ENCODE results near the gene CTRB1.
"Not testable (repeated sequence)": the region's sequence is repeated elsewhere in the genome, so short reads cannot be mapped to it uniquely, and the experiment has no call there.

The CTRB1 gene

GRCh38 chr16:75272629-75273028 is 53.8 kb downstream of the CTRB1 start:
- no CpG with 5 or more reads among the region's 10 CpGs for WGBS (ENCODE audit: extremely low coverage, insufficient coverage, low lambda C conversion rate)
- not testable (repeated sequence) for H3K18ac ChIP-seq (ENCODE audit: low read length); H4K8ac ChIP-seq (ENCODE audit: low read depth, low read length); H3K9ac ChIP-seq (ENCODE audit: low read length); H3K4me1 ChIP-seq (ENCODE audit: control insufficient read depth, low read depth, low read length); H3K27me3 ChIP-seq (ENCODE audit: insufficient read depth, low read length, poor library complexity); H3K79me1 ChIP-seq (ENCODE audit: low read length); H3K27ac ChIP-seq (ENCODE audit: low read depth, low read length); H3K79me2 ChIP-seq (ENCODE audit: control insufficient read depth, insufficient read depth, low read length); H3K36me3 ChIP-seq (ENCODE audit: control insufficient read depth, insufficient read depth, low read length); H2AK5ac ChIP-seq (ENCODE audit: low read length); H3K4me2 ChIP-seq (ENCODE audit: low read length); H2BK120ac ChIP-seq (ENCODE audit: low read depth, low read length); H3K56ac ChIP-seq (ENCODE audit: low read length); H3K4ac ChIP-seq (ENCODE audit: low read depth, low read length); H3K23ac ChIP-seq (ENCODE audit: low read length); H2BK15ac ChIP-seq (replicated peaks; ENCODE audit: low read depth); DNase-seq; H2BK5ac ChIP-seq (ENCODE audit: low read length); H3K4me3 ChIP-seq (ENCODE audit: low read length); H4K5ac ChIP-seq (ENCODE audit: low read length)

GRCh38 chr16:75273054-75273925 is 54.5 kb downstream of the CTRB1 start:
- Histone ChIP-seq H3K4ac (ENCODE audit: low read depth, low read length) (no peak overlapping the region), H3K56ac (ENCODE audit: low read length) (no peak overlapping the region), H2BK5ac (ENCODE audit: low read length) (no peak overlapping the region), H2AK5ac (ENCODE audit: low read length) (no peak overlapping the region), H3K27me3 (ENCODE audit: insufficient read depth, low read length, poor library complexity) (no peaks in the 10 kb centered on the region), H3K23ac (ENCODE audit: low read length) (no peak overlapping the region), H4K8ac (ENCODE audit: low read depth, low read length) (no peak overlapping the region), H2BK120ac (ENCODE audit: low read depth, low read length) (no peak overlapping the region), H3K79me1 (ENCODE audit: low read length) (no peaks in the 10 kb centered on the region), H4K5ac (ENCODE audit: low read length) (no peak overlapping the region), H3K4me1 (ENCODE audit: control insufficient read depth, low read depth, low read length) (no peaks in the 10 kb centered on the region), H3K18ac (ENCODE audit: low read length) (no peak overlapping the region), H2BK15ac (replicated peaks; ENCODE audit: low read depth) (no peak overlapping the region), H3K79me2 (ENCODE audit: control insufficient read depth, insufficient read depth, low read length) (no peaks in the 10 kb centered on the region), H3K27ac (ENCODE audit: low read depth, low read length) (no peak overlapping the region), H3K4me2 (ENCODE audit: low read length) (no peak overlapping the region), H3K36me3 (ENCODE audit: control insufficient read depth, insufficient read depth, low read length) (no peaks in the 10 kb centered on the region), H3K9ac (ENCODE audit: low read length) (no peak overlapping the region), H3K4me3 (ENCODE audit: low read length) (no peak overlapping the region)
- no CpG with 5 or more reads among the region's 23 CpGs for WGBS (ENCODE audit: extremely low coverage, insufficient coverage, low lambda C conversion rate)
- DNase-seq, result peak; percentile 49

Measured in mesendoderm (in vitro differentiated cells).